SK-N-SH (cell line): Measurements from ENCODE around the gene ZNF780B. TPM values are rescaled to one million over a fixed set of nuclear protein-coding genes. Genes with fewer than 3 reads are reported as not detected.
"Not testable (repeated sequence)": the region's sequence is repeated elsewhere in the genome, so short reads cannot be mapped to it uniquely, and the experiment has no call there.

ENCODE experiments used
- CTCF ChIA-PET: fragments of 300-600, 350-600 bp; formaldehyde crosslinking; extraction: SDS; loops from one replicate; lab custom pipeline; 2021; lab: Yijun Ruan, JAX
- POLR2A ChIA-PET: fragments of 350-600 bp; sonication (Branson Sonifier 250); formaldehyde crosslinking; extraction: SDS; loops from one replicate; lab custom pipeline; 2020; ENCODE audit warnings: antibody characterized with exemption, inconsistent platforms; lab: Yijun Ruan, JAX
- DNase-seq: peaks from one replicate; pipeline ENCODE4 v3.0.0; 2012
- H2AFZ ChIP-seq: fragments of 200-600 bp; sonication (generic); 2 replicates; pipeline ENCODE4 v1.8.1; 2016; ENCODE audit warnings: antibody characterized with exemption, mild to moderate bottlenecking, low read depth
- H3F3A ChIP-seq: fragments of 200-600 bp; sonication (generic); replicated peaks from 2 replicates; pipeline ENCODE3; 2016; ENCODE audit warnings: antibody characterized with exemption, mild to moderate bottlenecking; ENCODE audit not compliant: insufficient read depth
- H3K27ac ChIP-seq, 2 experiments: fragments of 200-500 bp in 1 of 2; fragments of 200-600 bp in 1 of 2; sonication (Bioruptor generic) in 1 of 2; sonication (generic), shearing (Covaris generic) in 1 of 2; 2 replicates each; pipeline versions ENCODE4 v1.5.1 to v1.6.1; 2014 to 2016; ENCODE audit warnings: low read depth in 2 of 2, inconsistent platforms in 1 of 2, low read length in 1 of 2, mild to moderate bottlenecking in 1 of 2, mixed read lengths in 1 of 2
- H3K27me3 ChIP-seq: fragments of 200-600 bp; sonication (generic), shearing (Covaris generic); 2 replicates; pipeline ENCODE4 v1.6.1; 2016; ENCODE audit warnings: mixed run types; ENCODE audit not compliant: insufficient read depth
- H3K36me3 ChIP-seq, 2 experiments: fragments of 200-500 bp in 1 of 2; fragments of 200-600 bp in 1 of 2; sonication (Bioruptor generic) in 1 of 2; sonication (generic) in 1 of 2; replicated peaks in 1 of 2; 2 replicates each; pipeline versions ENCODE3 to v1.5.1; 2014 to 2016; ENCODE audit warnings: low read length in 1 of 2, mild to moderate bottlenecking in 1 of 2; ENCODE audit not compliant: insufficient read depth in 2 of 2, control insufficient read depth in 1 of 2
- H3K4me1 ChIP-seq, 2 experiments: fragments of 200-500 bp in 1 of 2; fragments of 200-600 bp in 1 of 2; sonication (Bioruptor generic) in 1 of 2; sonication (generic), shearing (Covaris generic) in 1 of 2; 2 replicates each; pipeline versions ENCODE4 v1.5.1 to v1.6.1; 2014 to 2016; ENCODE audit warnings: low read depth in 1 of 2, low read length in 1 of 2, mixed run types in 1 of 2; ENCODE audit not compliant: insufficient read depth in 2 of 2, control insufficient read depth in 1 of 2
- H3K4me2 ChIP-seq: fragments of 200-600 bp; sonication (generic), shearing (Covaris generic); 2 replicates; pipeline ENCODE4 v1.6.1; 2017; ENCODE audit warnings: mixed run types
- H3K4me3 ChIP-seq, 2 experiments: fragments of 200-500 bp in 1 of 2; fragments of 200-600 bp in 1 of 2; sonication (Bioruptor generic) in 1 of 2; sonication (generic), shearing (Covaris generic) in 1 of 2; 2 replicates each; pipeline versions ENCODE4 v1.5.1 to v1.8.1; 2014 to 2016; ENCODE audit warnings: low read depth in 2 of 2, inconsistent platforms in 1 of 2, low read length in 1 of 2, mild to moderate bottlenecking in 1 of 2, mixed read lengths in 1 of 2, moderate library complexity in 1 of 2
- H3K79me2 ChIP-seq: fragments of 200-600 bp; sonication (generic); 2 replicates; pipeline ENCODE4 v1.8.1; 2017; ENCODE audit warnings: mild to moderate bottlenecking; ENCODE audit not compliant: insufficient read depth
- H3K9ac ChIP-seq: fragments of 200-600 bp; sonication (generic); 2 replicates; pipeline ENCODE4 v1.6.1; 2017; ENCODE audit warnings: mixed run types
- H3K9me2 ChIP-seq: fragments of 200-600 bp; sonication (generic); 2 replicates; pipeline ENCODE4 v1.6.1; 2017; ENCODE audit warnings: mixed run types
- H3K9me3 ChIP-seq: fragments of 200-600 bp; sonication (generic); 2 replicates; pipeline ENCODE4 v1.6.1; 2017; ENCODE audit warnings: mixed run types, mild to moderate bottlenecking, moderate library complexity
- H4K20me1 ChIP-seq: fragments of 200-600 bp; sonication (generic); 2 replicates; pipeline ENCODE4 v1.6.1; 2017; ENCODE audit warnings: mild to moderate bottlenecking, mixed run types; ENCODE audit not compliant: insufficient read depth
- CHD2 ChIP-seq: fragments of 150-350 bp; IDR thresholded peaks from 2 replicates; pipeline ENCODE4 v1.6.1; 2018; ENCODE audit warnings: low read length; ENCODE audit not compliant: partially characterized antibody
- CTCF ChIP-seq: fragments of 200-600 bp; sonication (generic); IDR thresholded peaks from 2 replicates; pipeline ENCODE4 v1.6.1; 2017; ENCODE audit warnings: antibody characterized with exemption, mild to moderate bottlenecking, moderate library complexity
- EP300 ChIP-seq, 2 experiments: IDR thresholded peaks; 2 replicates each; pipeline versions ENCODE4 v1.4.0 to v1.6.1; 2012; ENCODE audit warnings: borderline replicate concordance in 1 of 2, low read depth in 1 of 2, low read length in 1 of 2
- FOXM1 ChIP-seq: IDR thresholded peaks from 2 replicates; pipeline ENCODE4 v1.4.0; 2012; ENCODE audit warnings: low read depth, mild to moderate bottlenecking
- GATA2 ChIP-seq: sonication (generic); formaldehyde crosslinking; IDR thresholded peaks from 2 replicates; pipeline ENCODE4 v1.5.0; 2020; ENCODE audit warnings: mild to moderate bottlenecking, missing genetic modification reagents
- POLR2AphosphoS5 ChIP-seq: IDR thresholded peaks from 2 replicates; pipeline ENCODE4 v1.6.1; 2012; ENCODE audit warnings: low read depth, low read length
- RAD21 ChIP-seq: IDR thresholded peaks from 2 replicates; pipeline ENCODE4 v1.6.1; 2012; ENCODE audit warnings: mild to moderate bottlenecking, low read length
- RCOR1 ChIP-seq: fragments of 150-350 bp; IDR thresholded peaks from 2 replicates; pipeline ENCODE4 v1.6.1; 2017; ENCODE audit warnings: antibody characterized with exemption, low read length
- RFX5 ChIP-seq: IDR thresholded peaks from 2 replicates; pipeline ENCODE4 v1.6.1; 2012; ENCODE audit warnings: mild to moderate bottlenecking, improper control_type of control experiment, low read length
- RXRA ChIP-seq: IDR thresholded peaks from 2 replicates; pipeline ENCODE4 v1.4.0; 2012; ENCODE audit warnings: low read depth, mild to moderate bottlenecking, borderline replicate concordance
- TCF12 ChIP-seq: IDR thresholded peaks from 2 replicates; pipeline ENCODE4 v1.4.0; 2012
- TEAD4 ChIP-seq: IDR thresholded peaks from 2 replicates; pipeline ENCODE4 v1.4.0; 2012; ENCODE audit warnings: mild to moderate bottlenecking, borderline replicate concordance; ENCODE audit not compliant: insufficient read depth
- ZBTB33 ChIP-seq: IDR thresholded peaks from 2 replicates; pipeline ENCODE4 v1.4.0; 2012; ENCODE audit warnings: low read depth, borderline replicate concordance
- whole genome bisulfite sequencing: methylation state at CpG from one replicate; pipeline ENCODE4 v1.1.6; 2017; ENCODE audit warnings: low lambda C conversion rate; 5-methylcytosine and 5-hydroxymethylcytosine counted together
- polyA plus RNA-seq, 3 experiments: library from polyadenylated mRNA; depleted of rRNA; stranded (reverse); fragments of >200 nt; gene quantifications; 2 replicates each; pipeline ENCODE4 v1.2.3, GENCODE V29; 2012
- TF ChIP-seq, protein P1 (sequence below): IDR thresholded peaks from 2 replicates; pipeline ENCODE4 v1.4.0; 2012; ENCODE audit warnings: low read depth
- TF ChIP-seq, protein P2 (sequence below): fragments of 150-350 bp; IDR thresholded peaks from 2 replicates; pipeline ENCODE4 v1.6.1; 2016; ENCODE audit warnings: mild to moderate bottlenecking, low read depth, low read length

The ZNF780B gene
- polyA plus RNA-seq, 1 of the 3 experiments (the other 2 are of a cell fraction), result 7.0 TPM

GRCh38 chr19:40054632-40055031 is 1.4 kb downstream of the ZNF780B start:
- ChIA-PET POLR2A (no interaction called here), CTCF (no interaction called here)
- H3K79me2 ChIP-seq, result peaks cover 66% of the 10 kb centered on the region
- 57% methylated on average over 9 of the region's 9 CpGs for WGBS
- peak overlapping the region; percentile 80 to 99 for H3K4me3 ChIP-seq
- no peaks in the 10 kb centered on the region for H3K9me2 ChIP-seq
- TF ChIP-seq EP300 (IDR thresholded peaks at IDR 0.05; ENCODE audit: borderline replicate concordance in 1 of 2, low read depth in 1 of 2, low read length in 1 of 2) (no peak), CTCF (no peak), TEAD4 (no peak), GATA2 (CRISPR knock-in tag) (no peak), RCOR1 (no peak), RAD21 (no peak), RXRA (no peak), FOXM1 (no peak)
- H3K4me2 ChIP-seq, result peak overlapping the region; percentile 88
- no peaks in the 10 kb centered on the region for H3F3A ChIP-seq
- no peaks in the 10 kb centered on the region for H4K20me1 ChIP-seq
- no peaks in the 10 kb centered on the region for H3K27me3 ChIP-seq
- peaks cover 0 to 6% of the 10 kb centered on the region in 2 experiments; a peak in 2 of 4 replicates for H3K4me1 ChIP-seq
- H3K36me3 ChIP-seq, result peaks cover 6 to 27% of the 10 kb centered on the region in 2 experiments
- peak overlapping the region in 1 of 2 experiments; percentile 44; a peak in 1 of 4 replicates for H3K27ac ChIP-seq
- no peak overlapping the region for H2AFZ ChIP-seq
- H3K9me3 ChIP-seq, result peaks cover 6% of the 10 kb centered on the region
- peak; percentile 7 for DNase-seq
- H3K9ac ChIP-seq, result peak overlapping the region; percentile 78; the same call in 1 of the 2 replicates

- Histone ChIP-seq H3K79me2 (peaks cover 75% of the 10 kb centered on the region), H3K9me2 (no peaks in the 10 kb centered on the region), H2AFZ (no peak overlapping the region), H3K27me3 (no peaks in the 10 kb centered on the region), H3K27ac (no peak overlapping the region), H4K20me1 (no peaks in the 10 kb centered on the region), H3K9me3 (no peaks in the 10 kb centered on the region; the same call in none of the 2 replicates), H3K4me1 (peaks cover 0 to 6% of the 10 kb centered on the region in 2 experiments; a peak in 2 of 4 replicates), H3K4me2 (no peak overlapping the region), H3K9ac (no peak overlapping the region), H3F3A (no peaks in the 10 kb centered on the region), H3K4me3 (no peak overlapping the region), H3K36me3 (peaks cover 12 to 38% of the 10 kb centered on the region in 2 experiments)
- 97% methylated on average over 2 of the region's 2 CpGs for WGBS
- POLR2A ChIA-PET, result no interaction called here
- CTCF ChIA-PET, result no interaction called here
- no peak for DNase-seq
- TF ChIP-seq TCF12 (no peak), POLR2AphosphoS5 (no peak), ZBTB33 (no peak), RCOR1 (no peak), RFX5 (no peak), CHD2 (no peak)
- TF ChIP-seq, protein P1, sequence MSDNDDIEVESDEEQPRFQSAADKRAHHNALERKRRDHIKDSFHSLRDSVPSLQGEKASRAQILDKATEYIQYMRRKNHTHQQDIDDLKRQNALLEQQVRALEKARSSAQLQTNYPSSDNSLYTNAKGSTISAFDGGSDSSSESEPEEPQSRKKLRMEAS, result no peak
- TF ChIP-seq, protein P2, sequence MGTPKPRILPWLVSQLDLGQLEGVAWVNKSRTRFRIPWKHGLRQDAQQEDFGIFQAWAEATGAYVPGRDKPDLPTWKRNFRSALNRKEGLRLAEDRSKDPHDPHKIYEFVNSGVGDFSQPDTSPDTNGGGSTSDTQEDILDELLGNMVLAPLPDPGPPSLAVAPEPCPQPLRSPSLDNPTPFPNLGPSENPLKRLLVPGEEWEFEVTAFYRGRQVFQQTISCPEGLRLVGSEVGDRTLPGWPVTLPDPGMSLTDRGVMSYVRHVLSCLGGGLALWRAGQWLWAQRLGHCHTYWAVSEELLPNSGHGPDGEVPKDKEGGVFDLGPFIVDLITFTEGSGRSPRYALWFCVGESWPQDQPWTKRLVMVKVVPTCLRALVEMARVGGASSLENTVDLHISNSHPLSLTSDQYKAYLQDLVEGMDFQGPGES, result no peak
Observed at GRCh38 chr19:40053491-40053890, 2.5 kb downstream of the ZNF780B start.

GRCh38 chr19:40041718-40042117 is 14.3 kb downstream of the ZNF780B start:
- H3K27ac ChIP-seq, H3F3A ChIP-seq, POLR2A ChIA-PET, H4K20me1 ChIP-seq, H2AFZ ChIP-seq, DNase-seq, H3K27me3 ChIP-seq, H3K4me2 ChIP-seq, H3K4me1 ChIP-seq, CTCF ChIA-PET, H3K4me3 ChIP-seq, H3K9me2 ChIP-seq, H3K79me2 ChIP-seq, H3K9ac ChIP-seq: not testable (repeated sequence)
- H3K9me3 ChIP-seq, result peaks cover 17% of the 10 kb centered on the region; the same call in 1 of the 2 replicates
- WGBS, result 95% methylated on average over 1 of the region's 1 CpG
- H3K36me3 ChIP-seq, result peaks cover 30 to 35% of the 10 kb centered on the region in 2 experiments
